ENCODE results near the gene FEZ2.
"Not testable (repeated sequence)": the region's sequence is repeated elsewhere in the genome, so short reads cannot be mapped to it uniquely, and the experiment has no call there.

FEZ2 gene

GRCh38 chr2:36597532-36598377 is at the start of gene FEZ2:
FEZ2 (minus strand) TSS chr2:36598168; CDS start chr2:36598142, 26 bp downstream.
- peak; percentile 64 for DNase-seq (ENCODE audit: low read depth)

GRCh38 chr2:36634981-36635597 is 37.1 kb upstream of the FEZ2 start:
- no peak for DNase-seq (ENCODE audit: low read depth)

GRCh38 chr2:36633470-36634092 is 35.6 kb upstream of the FEZ2 start:
- DNase-seq (ENCODE audit: low read depth): no peak

GRCh38 chr2:36626756-36627155 is 28.8 kb upstream of the FEZ2 start:
- no peak for DNase-seq (ENCODE audit: low read depth)

GRCh38 chr2:36626071-36626470 is 28.1 kb upstream of the FEZ2 start:
- no peak for DNase-seq (ENCODE audit: low read depth)

- DNase-seq (ENCODE audit: low read depth): no peak
These were observed 27.3 kb upstream of the FEZ2 start for GRCh38 chr2:36625304-36625703.

GRCh38 chr2:36620321-36620720 is 22.4 kb upstream of the FEZ2 start:
- no peak for DNase-seq (ENCODE audit: low read depth)

GRCh38 chr2:36618381-36618780 is 20.4 kb upstream of the FEZ2 start:
- DNase-seq (ENCODE audit: low read depth): no peak

- DNase-seq (ENCODE audit: low read depth): no peak
These were observed 19.0 kb upstream of the FEZ2 start for GRCh38 chr2:36616947-36617346.

GRCh38 chr2:36615222-36615621 is 17.3 kb upstream of the FEZ2 start:
- no peak for DNase-seq (ENCODE audit: low read depth)

GRCh38 chr2:36613801-36614200 is 15.8 kb upstream of the FEZ2 start:
- no peak for DNase-seq (ENCODE audit: low read depth)

GRCh38 chr2:36611316-36611990 is 13.5 kb upstream of the FEZ2 start:
- DNase-seq (ENCODE audit: low read depth): no peak

GRCh38 chr2:36609507-36609906 is 11.5 kb upstream of the FEZ2 start:
- DNase-seq (ENCODE audit: low read depth): no peak

GRCh38 chr2:36607947-36608346 is 10.0 kb upstream of the FEZ2 start:
- DNase-seq (ENCODE audit: low read depth): no peak

GRCh38 chr2:36606925-36607324 is 9.0 kb upstream of the FEZ2 start:
- DNase-seq (ENCODE audit: low read depth): no peak

- DNase-seq (ENCODE audit: low read depth): no peak
These were observed 7.3 kb upstream of the FEZ2 start for GRCh38 chr2:36605273-36605672.

- not testable (repeated sequence) for DNase-seq (ENCODE audit: low read depth)
These were observed 5.7 kb upstream of the FEZ2 start for GRCh38 chr2:36603629-36604028.

- DNase-seq (ENCODE audit: low read depth): no peak
These were observed 901 bp downstream of the FEZ2 start for GRCh38 chr2:36597003-36597531.

GRCh38 chr2:36596397-36596796 is 1.6 kb downstream of the FEZ2 start:
- no peak for DNase-seq (ENCODE audit: low read depth)

GRCh38 chr2:36594849-36595248 is 3.1 kb downstream of the FEZ2 start:
- DNase-seq (ENCODE audit: low read depth): no peak

GRCh38 chr2:36589230-36589630 is 8.7 kb downstream of the FEZ2 start:
- DNase-seq (ENCODE audit: low read depth): no peak

- no peak for DNase-seq (ENCODE audit: low read depth)
These were observed 10.4 kb downstream of the FEZ2 start for GRCh38 chr2:36587556-36587955.
